Hair follicle dermal papilla cell (primary cell): ENCODE results near the gene RASAL1. TPM values are rescaled to one million over a fixed set of nuclear protein-coding genes. Genes with fewer than 3 reads are reported as not detected.

Source experiments
- small RNA-seq: library from RNA; depleted of rRNA; stranded (forward); fragments of <200 nt; gene quantifications from one replicate; pipeline ENCODE3, GENCODE V24; 2012
- total RNA-seq: library from RNA; depleted of rRNA; stranded (reverse); fragments of >200 nt; gene quantifications from 2 replicates; pipeline ENCODE4 v1.2.3, GENCODE V29; 2012

RASAL1 gene
- total RNA-seq, result not detected in 2 replicates

GRCh38 chr12:113135178-113136127, at the start of gene RASAL1:
RASAL1 (minus strand) TSS chr12:113135761; CDS start chr12:113135462, 299 bp downstream.

GRCh38 chr12:113149361-113150150, 14.0 kb upstream of the RASAL1 start, which contains the start of gene CFAP73:
CFAP73 (plus strand) TSS chr12:113149724; CDS start chr12:113149858, 134 bp downstream.

DNA sequence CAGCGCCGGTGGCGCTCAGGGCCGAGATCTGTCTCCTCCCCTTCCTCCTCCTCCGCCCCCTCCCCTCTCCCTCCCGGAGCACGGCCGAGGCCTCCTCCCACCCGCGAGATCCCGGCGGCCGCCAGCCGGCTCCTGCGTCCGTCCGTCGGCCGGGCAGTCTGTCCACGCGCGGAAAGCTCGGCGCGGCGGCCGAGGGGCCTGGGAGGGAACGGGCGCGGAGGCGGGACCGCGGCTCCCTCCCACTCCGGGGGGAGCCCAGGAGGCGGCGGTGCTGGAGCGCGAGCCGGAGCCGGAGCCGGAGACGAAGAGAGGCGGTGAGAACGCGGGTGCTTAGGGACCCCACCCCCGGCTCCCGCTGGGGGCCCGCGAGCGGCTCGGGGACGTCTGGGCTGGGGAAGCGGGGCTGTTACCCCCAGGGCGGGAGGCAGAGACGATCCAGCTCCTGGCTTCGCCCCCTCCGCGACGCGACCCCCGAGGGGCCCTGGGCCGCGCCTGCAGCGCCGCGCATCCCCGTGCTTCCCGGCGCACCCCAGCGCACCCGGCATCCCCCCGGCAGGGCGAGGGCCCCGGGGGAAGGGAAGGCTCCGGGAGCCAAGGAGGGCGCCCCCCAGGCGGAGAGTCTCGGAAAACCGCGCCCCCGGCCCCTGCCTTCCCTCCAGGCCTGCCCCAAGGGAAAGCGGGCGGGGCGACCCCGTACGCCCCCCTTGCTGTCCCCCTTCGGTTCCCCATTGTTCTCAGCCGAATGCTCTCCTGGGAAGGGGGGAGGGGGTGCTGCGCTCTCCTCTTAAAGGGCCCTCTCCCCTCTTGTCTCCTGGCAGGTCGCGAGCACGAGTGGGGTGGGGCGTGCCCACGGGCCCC, 78.7 kb downstream of the RASAL1 start, which contains the start of gene DTX1:
Gene DTX1, plus strand, starts transcription at position 100 of the 858 bp plus-strand sequence. CDS start 1,463 bp downstream, outside the sequence.

Small RNA genes within 50 kb of the gene (small RNA-seq; reads per million reads assigned to genes)
- not detected for gene MIR7106
- gene RF00019, result not detected

Other genes starting within 250 kb of the RASAL1 start
- 10.6 and 16.9 TPM in 2 replicates for gene OAS1, start 228.8 kb downstream of the RASAL1 start, total RNA-seq
- gene OAS3, start 197.3 kb downstream of the RASAL1 start, total RNA-seq, result 10.7 and 30.5 TPM in 2 replicates
- gene OAS2, start 157.2 kb downstream of the RASAL1 start, total RNA-seq, result 25.6 and 26.6 TPM in 2 replicates
- gene DTX1, start 79.0 kb downstream of the RASAL1 start, total RNA-seq, result under 0.01 TPM in 2 replicates
- not detected in 2 replicates for gene CFAP73, start 14.0 kb upstream of the RASAL1 start, total RNA-seq
- gene DDX54, start 49.7 kb upstream of the RASAL1 start, total RNA-seq, result 42.8 and 45.2 TPM in 2 replicates
- 24.7 and 25.2 TPM in 2 replicates for gene RITA1, start 50.0 kb upstream of the RASAL1 start, total RNA-seq
- gene TPCN1, start 85.7 kb upstream of the RASAL1 start, total RNA-seq, result 34.9 and 45.9 TPM in 2 replicates
- gene SLC8B1, start 199.3 kb upstream of the RASAL1 start, total RNA-seq, result 27.1 and 29.1 TPM in 2 replicates
- 58.2 and 65.7 TPM in 2 replicates for gene PLBD2, start 222.8 kb upstream of the RASAL1 start, total RNA-seq